Esophagus (tissue), 2 donors: ENCODE measurements around the gene PTPN4. TPM values are rescaled to one million over a fixed set of nuclear protein-coding genes. Genes with fewer than 3 reads are reported as not detected.

Source experiments
- H3K27ac ChIP-seq, 2 donors: one replicate each; pipeline ENCODE4 v1.5.1; 2013; ENCODE audit warnings: low read depth in 2 of 2, mild to moderate bottlenecking in 2 of 2, inconsistent platforms in 1 of 2, low read length in 1 of 2, moderate library complexity in 1 of 2
- H3K27me3 ChIP-seq, 2 donors: one replicate each; pipeline ENCODE4 v1.6.1; 2013; ENCODE audit warnings: low read length in 2 of 2, control low read depth in 1 of 2, mild to moderate bottlenecking in 1 of 2; ENCODE audit not compliant: insufficient read depth in 2 of 2, control insufficient read depth in 1 of 2
- H3K36me3 ChIP-seq, 2 donors: one replicate each; pipeline ENCODE4 v1.6.1; 2013; ENCODE audit warnings: low read length in 1 of 2; ENCODE audit not compliant: control insufficient read depth in 2 of 2, insufficient read depth in 2 of 2
- H3K4me1 ChIP-seq, 2 donors: one replicate each; pipeline ENCODE4 v1.6.1; 2013; ENCODE audit warnings: low read length in 1 of 2; ENCODE audit not compliant: control insufficient read depth in 2 of 2, insufficient read depth in 2 of 2
- H3K4me3 ChIP-seq, 2 donors: one replicate each; pipeline ENCODE4 v1.5.1; 2013; ENCODE audit warnings: low read length in 2 of 2, mild to moderate bottlenecking in 2 of 2, low read depth in 1 of 2, moderate library complexity in 1 of 2
- H3K9me3 ChIP-seq, 2 donors: one replicate each; pipeline ENCODE4 v1.6.1; 2013; ENCODE audit warnings: mild to moderate bottlenecking in 2 of 2, low read depth in 1 of 2, low read length in 1 of 2, moderate library complexity in 1 of 2; ENCODE audit not compliant: control insufficient read depth in 2 of 2, insufficient read depth in 1 of 2
- WGBS, 2 donors: extraction: QIAGEN DNeasy Blood & Tissue Kit; methylation state at CpG; one replicate each; pipeline ENCODE4 v1.1.7; 2013; 5-methylcytosine and 5-hydroxymethylcytosine counted together
- polyA plus RNA-seq, 2 donors: library from polyadenylated mRNA; stranded (reverse); fragments of 200-250 nt; gene quantifications; one replicate each; pipeline ENCODE4 v1.2.3, GENCODE V29; 2013
- donor health status: healthy with polysubstance abuse.
- donor health status: Bipolar disorder and iron deficiency.

Gene PTPN4
- polyA plus RNA-seq, 2 donors: 2.0 to 4.5 TPM

GRCh38 chr2:119856469-119856901, 96.8 kb downstream of the PTPN4 start:
- Histone ChIP-seq H3K9me3 (peaks cover under 1 to 3% of the 10 kb centered on the region in 2 donors), H3K4me3 (no peak overlapping the region), H3K27me3 (no peaks in the 10 kb centered on the region), H3K36me3 (no peaks in the 10 kb centered on the region), H3K27ac (no peak overlapping the region), H3K4me1 (no peaks in the 10 kb centered on the region)
- whole genome bisulfite sequencing, 2 donors: 36 to 43% methylated on average over 2 of the region's 2 CpGs

GRCh38 chr2:119857742-119858141, 98.0 kb downstream of the PTPN4 start:
- Histone ChIP-seq H3K27ac (no peak overlapping the region), H3K9me3 (peaks cover 0 to 3% of the 10 kb centered on the region in 2 donors), H3K27me3 (no peaks in the 10 kb centered on the region), H3K36me3 (no peaks in the 10 kb centered on the region), H3K4me3 (no peak overlapping the region), H3K4me1 (no peaks in the 10 kb centered on the region)
- 81 to 84% methylated on average over 3 of the region's 3 CpGs for WGBS, 2 donors

GRCh38 chr2:119859528-119859927, 99.8 kb downstream of the PTPN4 start:
- Histone ChIP-seq H3K4me3 (no peak overlapping the region), H3K9me3 (no peaks in the 10 kb centered on the region), H3K4me1 (no peaks in the 10 kb centered on the region), H3K27ac (no peak overlapping the region), H3K36me3 (no peaks in the 10 kb centered on the region), H3K27me3 (no peaks in the 10 kb centered on the region)
- WGBS, 2 donors: 90 to 95% methylated on average over 4 of the region's 4 CpGs

GRCh38 chr2:119860924-119861323, 101.2 kb downstream of the PTPN4 start:
- H3K27me3 ChIP-seq: no peaks in the 10 kb centered on the region
- no peak overlapping the region for H3K27ac ChIP-seq
- H3K36me3 ChIP-seq: no peaks in the 10 kb centered on the region
- H3K9me3 ChIP-seq: no peaks in the 10 kb centered on the region
- H3K4me1 ChIP-seq: no peaks in the 10 kb centered on the region
- 83 to 84% methylated on average over 7 of the region's 7 CpGs for WGBS, 2 donors
- no peak overlapping the region for H3K4me3 ChIP-seq

GRCh38 chr2:119862127-119862889, 102.6 kb downstream of the PTPN4 start:
- 60 to 61% methylated on average over 3 of the region's 3 CpGs for WGBS, 2 donors
- no peaks in the 10 kb centered on the region for H3K36me3 ChIP-seq
- no peaks in the 10 kb centered on the region for H3K4me1 ChIP-seq
- no peaks in the 10 kb centered on the region for H3K27me3 ChIP-seq
- H3K4me3 ChIP-seq: no peak overlapping the region
- H3K9me3 ChIP-seq: no peaks in the 10 kb centered on the region
- no peak overlapping the region for H3K27ac ChIP-seq

- H3K9me3 ChIP-seq: no peaks in the 10 kb centered on the region
- no peaks in the 10 kb centered on the region for H3K27me3 ChIP-seq
- H3K36me3 ChIP-seq: no peaks in the 10 kb centered on the region
- no peak overlapping the region for H3K27ac ChIP-seq
- no peak overlapping the region for H3K4me3 ChIP-seq
- 47 to 61% methylated on average over 3 of the region's 3 CpGs for WGBS, 2 donors
- H3K4me1 ChIP-seq: no peaks in the 10 kb centered on the region
Measured at GRCh38 chr2:119864318-119864717, 104.6 kb downstream of the PTPN4 start.

- Histone ChIP-seq H3K27ac (no peak overlapping the region), H3K9me3 (no peaks in the 10 kb centered on the region), H3K4me3 (no peak overlapping the region), H3K27me3 (no peaks in the 10 kb centered on the region), H3K36me3 (no peaks in the 10 kb centered on the region), H3K4me1 (no peaks in the 10 kb centered on the region)
- 73 to 85% methylated on average over 3 of the region's 3 CpGs for WGBS, 2 donors
Measured at GRCh38 chr2:119871725-119872124, 112.0 kb downstream of the PTPN4 start.

GRCh38 chr2:119873350-119874315, 113.9 kb downstream of the PTPN4 start:
- no peaks in the 10 kb centered on the region for H3K9me3 ChIP-seq
- WGBS, 2 donors: 46 to 49% methylated on average over 4 of the region's 4 CpGs

GRCh38 chr2:119879502-119879901, 119.8 kb downstream of the PTPN4 start:
- H3K4me1 ChIP-seq: no peaks in the 10 kb centered on the region
- no peak overlapping the region for H3K27ac ChIP-seq
- no peak overlapping the region for H3K4me3 ChIP-seq
- no peaks in the 10 kb centered on the region for H3K27me3 ChIP-seq
- H3K9me3 ChIP-seq: no peaks in the 10 kb centered on the region
- H3K36me3 ChIP-seq: no peaks in the 10 kb centered on the region

More at GRCh38 chr2:119873350-119874315, 113.9 kb downstream of the PTPN4 start:
- Histone ChIP-seq H3K27ac (no peak overlapping the region), H3K27me3 (no peaks in the 10 kb centered on the region), H3K4me1 (no peaks in the 10 kb centered on the region), H3K36me3 (no peaks in the 10 kb centered on the region), H3K4me3 (no peak overlapping the region)
